HG02970 (cell line): ENCODE results near the gene CPXM2.

Experiments used
- ATAC-seq: cut with Tn5 transposase; IDR thresholded peaks from one replicate; pipeline ENCODE4 v1.9.1; 2021; ENCODE audit warnings: mild to moderate bottlenecking, moderate library complexity, moderate number of reproducible peaks; ENCODE audit not compliant: unreplicated experiment, low FRiP score

CPXM2 gene

GRCh38 chr10:123891144-123892071 is at the start of gene CPXM2:
CPXM2 (minus strand) TSS chr10:123891807; CDS start chr10:123891659, 148 bp downstream.
- no peak for ATAC-seq

GRCh38 chr10:123939591-123939990 is 48.0 kb upstream of the CPXM2 start:
- no peak for ATAC-seq

- ATAC-seq: no peak
These were observed 47.3 kb upstream of the CPXM2 start for GRCh38 chr10:123938890-123939289.

GRCh38 chr10:123936426-123936825 is 44.8 kb upstream of the CPXM2 start:
- ATAC-seq: no peak

GRCh38 chr10:123935680-123936079 is 44.1 kb upstream of the CPXM2 start:
- ATAC-seq: no peak

GRCh38 chr10:123934846-123935245 is 43.2 kb upstream of the CPXM2 start:
- ATAC-seq: no peak

- ATAC-seq: no peak
These were observed 38.9 kb upstream of the CPXM2 start for GRCh38 chr10:123930340-123931001.

GRCh38 chr10:123929791-123930190 is 38.2 kb upstream of the CPXM2 start:
- ATAC-seq: no peak

GRCh38 chr10:123928427-123928826 is 36.8 kb upstream of the CPXM2 start:
- ATAC-seq: no peak

- no peak for ATAC-seq
These were observed 35.0 kb upstream of the CPXM2 start for GRCh38 chr10:123926401-123927264.

GRCh38 chr10:123922126-123922525 is 30.5 kb upstream of the CPXM2 start:
- no peak for ATAC-seq

GRCh38 chr10:123916775-123917174 is 25.2 kb upstream of the CPXM2 start:
- no peak for ATAC-seq

GRCh38 chr10:123913688-123914268 is 22.2 kb upstream of the CPXM2 start:
- no peak for ATAC-seq

- ATAC-seq: no peak
These were observed 21.3 kb upstream of the CPXM2 start for GRCh38 chr10:123912871-123913270.

- ATAC-seq: no peak
These were observed 20.9 kb upstream of the CPXM2 start for GRCh38 chr10:123912466-123912865.

- no peak for ATAC-seq
These were observed 20.3 kb upstream of the CPXM2 start for GRCh38 chr10:123911866-123912265.

GRCh38 chr10:123909866-123910265 is 18.3 kb upstream of the CPXM2 start:
- ATAC-seq: no peak

- ATAC-seq: no peak
These were observed 17.8 kb upstream of the CPXM2 start for GRCh38 chr10:123909426-123909825.

- ATAC-seq: no peak
These were observed 16.8 kb upstream of the CPXM2 start for GRCh38 chr10:123908379-123908778.

- ATAC-seq: no peak
These were observed 15.5 kb upstream of the CPXM2 start for GRCh38 chr10:123906884-123907652.
